ENCODE data around the gene SLC26A9.

SLC26A9 gene

DNA sequence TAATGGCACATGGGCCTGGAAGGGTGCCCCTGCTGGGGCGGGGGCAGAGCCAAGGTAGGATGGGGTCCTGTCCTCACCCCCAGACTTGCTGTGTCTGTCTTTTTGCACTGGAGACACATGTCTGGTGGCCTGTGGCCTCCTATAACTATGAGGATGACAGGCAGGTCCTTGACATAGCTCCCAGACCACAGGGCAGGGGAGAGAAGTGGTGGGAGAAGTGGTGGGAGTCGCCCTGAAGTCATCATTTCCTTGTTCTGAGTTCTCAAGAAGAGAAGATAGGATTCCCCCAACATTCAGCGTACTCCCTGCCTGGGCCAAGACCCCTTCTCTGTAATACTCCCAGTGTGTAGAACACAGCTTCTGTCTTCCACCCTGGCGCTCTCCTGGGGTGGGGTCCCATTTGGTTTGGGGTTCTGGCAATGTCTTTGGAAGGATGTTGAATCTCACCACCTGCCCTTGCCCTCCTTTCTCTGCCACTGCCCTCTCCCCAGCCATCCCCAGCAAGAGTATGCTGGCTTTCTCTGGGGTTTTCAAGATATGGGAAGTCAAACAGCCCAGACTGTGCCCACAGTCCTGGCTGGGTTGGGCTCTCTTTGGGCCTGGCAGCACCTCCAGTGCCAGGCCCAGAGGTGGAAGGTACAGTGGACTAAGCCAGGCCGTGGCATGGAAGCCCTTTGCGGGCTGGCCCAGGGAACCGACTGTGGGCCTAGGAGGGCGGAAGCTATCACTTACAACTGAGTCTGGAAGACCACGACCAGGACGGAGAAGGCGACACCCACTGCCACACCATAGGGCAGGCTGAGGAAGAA, 19.4 kb downstream of the SLC26A9 start:
- no peaks in the 10 kb centered on the region for H3K9me3 ChIP-seq (ENCODE audit: control insufficient read depth, low read length)
- H3K9ac ChIP-seq (ENCODE audit: low read length): no peak overlapping the region
- H3K27me3 ChIP-seq (replicated peaks; ENCODE audit: control insufficient read depth, insufficient read depth, low read length): no peaks in the 10 kb centered on the region
- no peak for DNase-seq (ENCODE audit: low read depth)
- H3K36me3 ChIP-seq (ENCODE audit: control insufficient read depth, insufficient read depth, low read length, severe bottlenecking): no peaks in the 10 kb centered on the region
- peaks cover 28% of the 10 kb centered on the region for H3K4me1 ChIP-seq (ENCODE audit: control insufficient read depth, insufficient read depth, low read length)
- no peak overlapping the region for H3K4me3 ChIP-seq (ENCODE audit: low read length)

DNA sequence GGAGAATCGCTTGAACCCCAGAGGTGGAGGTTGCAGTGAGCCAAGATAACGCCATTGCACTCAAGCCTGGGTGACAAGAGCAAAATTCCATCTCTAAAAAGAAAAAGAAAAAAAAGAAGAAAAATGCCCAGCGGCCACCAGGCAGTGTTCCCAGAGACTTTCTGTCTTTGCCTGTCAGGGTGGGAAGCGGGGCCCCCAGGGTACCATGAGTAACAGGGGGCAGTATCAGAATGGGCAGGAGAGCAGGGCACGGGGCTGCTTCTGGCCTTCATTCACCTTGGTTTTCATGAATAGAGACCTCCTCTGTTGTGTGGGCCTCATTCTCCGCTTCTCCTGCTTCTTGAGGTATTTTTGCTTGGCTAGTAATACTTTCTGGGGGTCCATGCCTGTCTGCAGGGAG, 20.4 kb downstream of the SLC26A9 start:
- no peaks in the 10 kb centered on the region for H3K36me3 ChIP-seq (ENCODE audit: control insufficient read depth, insufficient read depth, low read length, severe bottlenecking)
- H3K4me1 ChIP-seq (ENCODE audit: control insufficient read depth, insufficient read depth, low read length): peaks cover 28% of the 10 kb centered on the region
- no peaks in the 10 kb centered on the region for H3K9me3 ChIP-seq (ENCODE audit: control insufficient read depth, low read length)
- no peak overlapping the region for H3K9ac ChIP-seq (ENCODE audit: low read length)
- no peaks in the 10 kb centered on the region for H3K27me3 ChIP-seq (replicated peaks; ENCODE audit: control insufficient read depth, insufficient read depth, low read length)
- H3K4me3 ChIP-seq (ENCODE audit: low read length): no peak overlapping the region
- DNase-seq (ENCODE audit: low read depth): no peak

DNA sequence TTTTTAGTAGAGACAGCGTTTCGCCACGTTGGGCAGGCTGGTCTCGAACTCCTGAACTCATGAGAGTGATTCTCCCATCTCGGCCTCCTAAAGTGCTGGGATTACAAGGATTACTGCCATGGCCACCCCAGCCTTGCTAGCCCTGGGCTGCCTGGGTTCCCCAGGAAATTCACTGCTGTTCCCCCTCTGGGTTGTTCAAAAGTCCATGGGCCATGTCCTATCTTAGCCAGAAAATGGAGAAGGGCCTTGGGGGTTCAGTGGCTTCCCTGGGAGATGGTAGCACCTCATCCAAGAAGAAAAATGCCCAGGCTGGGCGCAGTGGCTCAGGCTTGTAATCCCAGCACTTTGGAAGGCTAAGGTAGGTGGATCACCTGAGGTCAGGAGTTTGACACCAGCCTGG, 20.9 kb downstream of the SLC26A9 start:
- no peaks in the 10 kb centered on the region for H3K27me3 ChIP-seq (replicated peaks; ENCODE audit: control insufficient read depth, insufficient read depth, low read length)
- H3K9ac ChIP-seq (ENCODE audit: low read length): no peak overlapping the region
- no peaks in the 10 kb centered on the region for H3K9me3 ChIP-seq (ENCODE audit: control insufficient read depth, low read length)
- DNase-seq (ENCODE audit: low read depth): no peak
- peaks cover 28% of the 10 kb centered on the region for H3K4me1 ChIP-seq (ENCODE audit: control insufficient read depth, insufficient read depth, low read length)
- H3K36me3 ChIP-seq (ENCODE audit: control insufficient read depth, insufficient read depth, low read length, severe bottlenecking): no peaks in the 10 kb centered on the region
- no peak overlapping the region for H3K4me3 ChIP-seq (ENCODE audit: low read length)

DNA sequence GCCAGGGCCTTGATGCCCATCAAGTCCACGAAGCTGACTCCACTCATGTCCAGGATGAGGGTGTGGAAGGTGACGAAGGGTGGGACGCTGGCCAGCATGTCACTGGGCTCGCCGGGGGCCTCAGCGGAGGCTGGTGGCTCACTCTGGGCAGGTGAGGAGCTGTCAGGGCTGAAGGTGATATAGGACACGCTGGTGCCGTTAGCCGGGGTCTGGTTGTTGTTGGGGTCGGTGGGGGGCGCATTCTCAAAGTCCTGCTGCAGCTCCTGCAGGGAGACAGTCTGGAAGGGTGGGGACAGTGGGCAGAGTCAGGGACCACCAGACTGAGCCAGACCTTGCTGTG, 21.7 kb downstream of the SLC26A9 start:
- no peak overlapping the region for H3K9ac ChIP-seq (ENCODE audit: low read length)
- no peaks in the 10 kb centered on the region for H3K27me3 ChIP-seq (replicated peaks; ENCODE audit: control insufficient read depth, insufficient read depth, low read length)
- H3K4me3 ChIP-seq (ENCODE audit: low read length): no peak overlapping the region
- peaks cover 26% of the 10 kb centered on the region for H3K4me1 ChIP-seq (ENCODE audit: control insufficient read depth, insufficient read depth, low read length)
- DNase-seq (ENCODE audit: low read depth): no peak
- H3K36me3 ChIP-seq (ENCODE audit: control insufficient read depth, insufficient read depth, low read length, severe bottlenecking): no peaks in the 10 kb centered on the region
- H3K9me3 ChIP-seq (ENCODE audit: control insufficient read depth, low read length): no peaks in the 10 kb centered on the region

DNA sequence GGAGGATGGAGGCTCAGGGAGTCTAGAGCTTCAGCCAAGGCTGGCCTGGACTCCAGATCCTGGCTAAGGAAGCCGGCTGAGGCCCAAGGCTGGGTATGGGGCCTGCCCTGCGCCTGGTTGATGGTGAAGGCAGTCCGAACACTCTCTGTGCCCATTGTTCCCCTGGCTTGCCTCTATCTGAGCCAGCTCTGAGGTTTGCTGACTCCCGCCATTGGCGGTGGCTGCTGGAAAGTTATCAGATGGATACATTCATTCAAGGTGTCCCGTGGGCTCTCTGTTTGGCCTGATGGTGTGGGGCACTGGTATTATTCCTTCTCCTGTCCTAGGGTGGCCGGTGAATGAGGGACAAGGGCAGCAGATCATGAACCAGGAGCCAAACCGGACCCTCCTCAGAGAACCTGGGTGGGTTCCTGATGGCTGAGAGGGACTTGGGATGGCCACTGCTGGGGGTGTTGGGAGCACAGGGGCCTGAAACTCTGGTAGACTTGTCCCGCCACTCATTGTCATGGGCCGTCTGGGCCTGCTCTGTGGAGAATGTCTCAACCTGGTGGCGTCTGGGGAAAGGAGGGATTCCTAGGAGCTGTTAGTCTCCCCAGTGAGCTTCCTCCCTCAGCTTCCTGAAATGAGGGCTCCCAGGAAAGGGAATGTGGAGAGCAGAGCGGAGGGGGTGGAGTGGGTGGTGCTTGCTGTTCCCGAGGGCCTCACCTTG, 22.2 kb downstream of the SLC26A9 start:
- H3K4me3 ChIP-seq (ENCODE audit: low read length): no peak overlapping the region
- peaks cover 21% of the 10 kb centered on the region for H3K4me1 ChIP-seq (ENCODE audit: control insufficient read depth, insufficient read depth, low read length)
- no peaks in the 10 kb centered on the region for H3K9me3 ChIP-seq (ENCODE audit: control insufficient read depth, low read length)
- no peak overlapping the region for H3K9ac ChIP-seq (ENCODE audit: low read length)
- no peaks in the 10 kb centered on the region for H3K36me3 ChIP-seq (ENCODE audit: control insufficient read depth, insufficient read depth, low read length, severe bottlenecking)
- H3K27me3 ChIP-seq (replicated peaks; ENCODE audit: control insufficient read depth, insufficient read depth, low read length): no peaks in the 10 kb centered on the region
- DNase-seq (ENCODE audit: low read depth): no peak

DNA sequence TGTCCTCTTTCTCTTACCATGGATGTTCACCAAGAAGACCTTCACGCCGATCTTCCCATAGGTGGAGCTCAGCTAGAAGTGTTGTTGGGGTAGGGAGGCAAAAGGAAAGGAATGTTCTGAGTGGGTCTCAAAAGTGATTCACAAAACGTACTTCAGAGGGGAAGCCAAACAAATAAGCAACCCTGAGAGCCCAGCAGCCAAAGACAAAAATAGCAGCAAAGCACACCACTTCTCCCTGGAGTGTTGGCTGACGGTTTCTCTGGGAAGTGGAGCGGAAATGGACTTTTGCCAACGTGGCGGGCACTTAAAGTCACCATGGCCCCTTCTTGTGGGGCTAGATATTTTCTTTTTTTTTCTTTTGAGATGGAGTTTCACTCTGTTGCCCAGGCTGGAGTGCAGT, 23.1 kb downstream of the SLC26A9 start:
- H3K4me3 ChIP-seq (ENCODE audit: low read length): no peak overlapping the region
- DNase-seq (ENCODE audit: low read depth): no peak
- H3K4me1 ChIP-seq (ENCODE audit: control insufficient read depth, insufficient read depth, low read length): peaks cover 13% of the 10 kb centered on the region
- H3K9me3 ChIP-seq (ENCODE audit: control insufficient read depth, low read length): no peaks in the 10 kb centered on the region
- H3K36me3 ChIP-seq (ENCODE audit: control insufficient read depth, insufficient read depth, low read length, severe bottlenecking): no peaks in the 10 kb centered on the region
- no peaks in the 10 kb centered on the region for H3K27me3 ChIP-seq (replicated peaks; ENCODE audit: control insufficient read depth, insufficient read depth, low read length)
- no peak overlapping the region for H3K9ac ChIP-seq (ENCODE audit: low read length)

DNA sequence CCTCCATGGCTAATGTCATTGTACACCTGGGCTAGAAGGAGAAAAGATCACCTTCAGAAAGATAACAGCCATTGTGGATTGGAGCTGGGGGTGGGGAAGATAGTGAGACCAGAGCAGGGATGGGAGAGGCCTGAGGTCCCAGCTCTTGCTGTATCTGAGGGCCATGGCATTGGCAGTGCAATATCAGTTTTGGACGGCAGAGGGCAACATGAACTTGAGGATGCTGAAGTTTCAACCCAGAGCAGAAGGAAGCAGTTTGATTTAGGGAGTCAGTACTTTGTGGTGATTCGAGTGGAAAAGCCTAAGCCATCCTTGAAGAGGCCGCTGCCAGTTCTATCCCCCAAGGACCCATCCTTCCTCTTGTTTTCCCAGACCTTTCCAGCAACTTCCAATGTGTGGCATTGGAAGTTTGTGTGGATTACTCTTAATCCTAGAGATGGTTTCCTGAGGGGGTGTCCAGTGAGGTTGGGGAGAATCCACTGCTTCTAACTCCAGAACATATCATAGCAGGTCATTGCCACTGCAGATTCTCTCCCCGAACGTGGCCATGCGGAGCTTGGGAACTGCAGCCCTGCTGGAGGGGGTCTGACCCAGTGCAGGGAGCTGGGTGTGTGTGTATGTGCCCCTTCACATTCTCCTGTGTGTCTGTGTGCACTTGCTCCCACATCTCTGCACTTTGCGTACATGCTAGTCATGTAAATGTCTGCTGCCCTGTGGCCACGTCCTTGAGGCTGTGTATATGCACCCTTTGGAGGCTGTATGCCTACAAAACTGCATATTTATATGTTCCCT, 24.1 kb downstream of the SLC26A9 start:
- H3K9ac ChIP-seq (ENCODE audit: low read length): no peak overlapping the region
- H3K4me3 ChIP-seq (ENCODE audit: low read length): no peak overlapping the region
- no peaks in the 10 kb centered on the region for H3K9me3 ChIP-seq (ENCODE audit: control insufficient read depth, low read length)
- no peaks in the 10 kb centered on the region for H3K36me3 ChIP-seq (ENCODE audit: control insufficient read depth, insufficient read depth, low read length, severe bottlenecking)
- H3K4me1 ChIP-seq (ENCODE audit: control insufficient read depth, insufficient read depth, low read length): peaks cover 15% of the 10 kb centered on the region
- H3K27me3 ChIP-seq (replicated peaks; ENCODE audit: control insufficient read depth, insufficient read depth, low read length): no peaks in the 10 kb centered on the region
- peak; percentile 90 for DNase-seq (ENCODE audit: low read depth)

DNA sequence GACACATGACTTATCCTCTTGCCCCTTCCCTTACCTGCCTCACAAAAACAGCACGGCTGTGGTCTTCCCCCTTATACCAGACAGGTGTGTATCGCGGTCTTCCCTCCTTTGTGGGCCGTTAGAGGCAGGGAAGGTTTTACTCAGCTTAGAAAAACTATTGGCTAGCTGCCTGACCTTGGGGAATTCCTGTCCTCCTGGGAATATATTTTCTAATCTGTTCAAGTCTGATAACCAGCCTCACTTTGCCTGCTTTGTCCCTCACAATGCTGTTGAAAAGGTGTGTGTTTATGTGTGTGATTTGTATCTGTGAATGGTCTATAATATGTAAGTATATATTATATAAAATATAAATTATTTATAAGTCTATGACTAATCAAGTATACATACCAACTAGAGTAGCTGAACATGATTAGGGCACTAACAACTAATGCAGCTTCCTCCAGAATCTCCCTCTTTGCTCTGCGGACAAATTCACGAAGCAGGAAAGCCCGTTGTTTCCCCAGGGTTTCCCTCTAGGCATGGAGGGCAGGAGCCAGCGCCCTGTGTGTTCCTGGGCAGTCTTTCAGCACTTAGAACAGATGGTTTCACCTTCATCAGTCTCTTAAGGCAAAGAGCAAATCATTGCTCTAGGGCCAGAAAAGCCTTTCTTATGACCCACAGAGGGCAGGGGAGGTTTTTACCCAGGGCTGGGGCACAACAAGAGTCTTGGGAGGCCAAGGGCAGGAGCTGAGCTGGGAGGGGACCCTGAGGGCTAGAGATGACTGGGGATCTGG, 25.6 kb downstream of the SLC26A9 start:
- Histone ChIP-seq H3K9me3 (ENCODE audit: control insufficient read depth, low read length) (no peaks in the 10 kb centered on the region), H3K4me1 (ENCODE audit: control insufficient read depth, insufficient read depth, low read length) (peaks cover 29% of the 10 kb centered on the region), H3K27me3 (replicated peaks; ENCODE audit: control insufficient read depth, insufficient read depth, low read length) (no peaks in the 10 kb centered on the region), H3K36me3 (ENCODE audit: control insufficient read depth, insufficient read depth, low read length, severe bottlenecking) (no peaks in the 10 kb centered on the region), H3K4me3 (ENCODE audit: low read length) (no peak overlapping the region), H3K9ac (ENCODE audit: low read length) (no peak overlapping the region)
- DNase-seq (ENCODE audit: low read depth): no peak

DNA sequence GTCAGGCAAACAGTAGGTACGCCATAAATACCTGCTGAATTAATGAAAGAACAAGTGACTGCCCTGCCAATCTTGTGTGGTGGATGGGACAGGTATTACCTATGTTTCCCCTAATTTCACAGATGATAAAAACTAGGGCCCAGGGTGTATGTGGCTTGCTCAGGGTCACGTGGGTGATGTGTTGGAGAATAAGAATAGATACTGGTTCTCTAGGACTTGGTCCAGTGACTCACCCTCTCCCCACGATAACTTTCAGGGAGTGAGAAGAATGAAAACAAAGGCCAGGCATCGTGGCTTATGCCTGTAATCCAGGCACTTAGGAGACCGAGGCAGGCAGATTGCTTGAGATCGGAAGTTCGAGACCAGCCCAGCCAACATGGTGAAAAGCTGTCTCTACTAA, 26.7 kb downstream of the SLC26A9 start:
- Histone ChIP-seq H3K27me3 (replicated peaks; ENCODE audit: control insufficient read depth, insufficient read depth, low read length) (no peaks in the 10 kb centered on the region), H3K4me1 (ENCODE audit: control insufficient read depth, insufficient read depth, low read length) (peaks cover 29% of the 10 kb centered on the region), H3K9ac (ENCODE audit: low read length) (no peak overlapping the region), H3K36me3 (ENCODE audit: control insufficient read depth, insufficient read depth, low read length, severe bottlenecking) (no peaks in the 10 kb centered on the region), H3K9me3 (ENCODE audit: control insufficient read depth, low read length) (no peaks in the 10 kb centered on the region), H3K4me3 (ENCODE audit: low read length) (no peak overlapping the region)
- DNase-seq (ENCODE audit: low read depth): no peak

DNA sequence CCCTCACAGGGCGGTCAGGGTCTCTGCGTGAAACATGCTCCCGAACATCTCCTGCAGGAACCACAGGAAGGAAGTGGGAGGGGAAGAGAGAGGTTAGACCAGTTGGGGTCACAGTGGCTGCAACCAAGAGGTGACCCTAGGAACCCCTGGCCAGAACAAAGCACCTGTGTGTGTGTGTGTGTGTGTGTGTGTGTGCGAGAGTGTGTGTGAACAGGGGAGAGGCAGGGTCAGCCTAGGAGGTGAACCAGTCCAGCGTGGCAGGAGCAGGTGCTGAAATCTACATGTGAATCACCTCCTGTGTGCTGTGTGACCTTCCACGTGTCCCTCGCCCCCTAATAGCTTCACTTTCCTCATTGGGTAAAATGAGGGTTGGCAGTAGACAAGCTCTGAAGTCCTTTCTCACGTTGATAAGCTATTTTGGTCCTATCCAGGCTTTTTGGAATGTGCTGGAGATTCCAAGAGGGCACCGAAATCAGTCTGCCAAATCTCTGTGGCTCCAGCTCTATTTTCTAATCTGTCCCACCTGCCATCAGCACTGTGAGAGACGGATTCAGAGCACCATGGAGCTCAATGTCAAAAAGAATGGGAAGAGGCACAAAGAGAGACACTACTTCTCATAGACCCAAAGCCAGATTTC, 27.8 kb downstream of the SLC26A9 start:
- no peak for DNase-seq (ENCODE audit: low read depth)
- no peaks in the 10 kb centered on the region for H3K27me3 ChIP-seq (replicated peaks; ENCODE audit: control insufficient read depth, insufficient read depth, low read length)
- H3K4me3 ChIP-seq (ENCODE audit: low read length): no peak overlapping the region
- peaks cover 29% of the 10 kb centered on the region for H3K4me1 ChIP-seq (ENCODE audit: control insufficient read depth, insufficient read depth, low read length)
- no peak overlapping the region for H3K9ac ChIP-seq (ENCODE audit: low read length)
- no peaks in the 10 kb centered on the region for H3K36me3 ChIP-seq (ENCODE audit: control insufficient read depth, insufficient read depth, low read length, severe bottlenecking)
- no peaks in the 10 kb centered on the region for H3K9me3 ChIP-seq (ENCODE audit: control insufficient read depth, low read length)

All from adipocyte (in vitro differentiated cells).